H1 (cell line): ENCODE measurements around the gene TTI1. TPM values are rescaled to one million over a fixed set of nuclear protein-coding genes. Genes with fewer than 3 reads are reported as not detected.

Experiments
- CTCF ChIA-PET: fragments of 300-600 bp; sonication (Branson Sonifier 250); formaldehyde crosslinking; loops from one replicate; lab custom pipeline; 2021; ENCODE audit not compliant: partially characterized antibody; lab: Charles Lee
- POLR2A ChIA-PET: fragments of 300-600 bp; sonication (Branson Sonifier 250); formaldehyde crosslinking; loops from one replicate; lab custom pipeline; 2021; ENCODE audit warnings: inconsistent platforms; ENCODE audit not compliant: partially characterized antibody; lab: Charles Lee
- DNase-seq, 2 experiments: peaks; one replicate each; pipeline versions ENCODE4 v3.0.0 to v3.0.0-alpha.2; 2010 to 2022; ENCODE audit warnings: low spot score in 2 of 2, low read depth in 1 of 2, mixed read lengths in 1 of 2
- FAIRE-seq: peaks from 2 replicates; lab custom pipeline; 2011; peaks lifted over from hg19 to GRCh38; lab: Jason Lieb, UNC
- H2AFZ ChIP-seq: 2 replicates; pipeline ENCODE4 v1.8.1; 2012; ENCODE audit warnings: low read length, inconsistent platforms
- H2AK5ac ChIP-seq: 2 replicates; pipeline ENCODE4 v1.6.1; 2013; ENCODE audit warnings: low read depth, low read length
- H2BK120ac ChIP-seq: replicated peaks from 2 replicates; pipeline ENCODE3; 2013; ENCODE audit warnings: low read depth, low read length, inconsistent platforms
- H2BK12ac ChIP-seq: 2 replicates; pipeline ENCODE4 v1.6.1; 2013; ENCODE audit warnings: low read depth, low read length
- H2BK15ac ChIP-seq: 2 replicates; pipeline ENCODE4 v1.6.1; 2013; ENCODE audit warnings: low read length
- H2BK20ac ChIP-seq: 2 replicates; pipeline ENCODE4 v1.6.1; 2013; ENCODE audit warnings: low read length
- H2BK5ac ChIP-seq: 2 replicates; pipeline ENCODE4 v1.6.1; 2013; ENCODE audit warnings: low read depth, low read length
- H3K14ac ChIP-seq: 2 replicates; pipeline ENCODE4 v1.6.1; 2013; ENCODE audit warnings: inconsistent platforms; ENCODE audit not compliant: insufficient read length
- H3K18ac ChIP-seq: 2 replicates; pipeline ENCODE4 v1.6.1; 2013; ENCODE audit warnings: low read length; ENCODE audit errors: extremely low read depth
- H3K23ac ChIP-seq: 2 replicates; pipeline ENCODE4 v1.6.1; 2013; ENCODE audit warnings: inconsistent platforms; ENCODE audit not compliant: insufficient read length
- H3K23me2 ChIP-seq: 2 replicates; pipeline ENCODE4 v1.6.1; 2013; ENCODE audit warnings: low read depth, low read length
- H3K27ac ChIP-seq: 2 replicates; pipeline ENCODE4 v1.6.1; 2011; ENCODE audit warnings: low read depth, low read length, inconsistent platforms
- H3K27me3 ChIP-seq, 4 experiments: replicated peaks in 1 of 4; 1 replicate in 1 of 4; 2 replicates in 3 of 4; pipeline versions ENCODE4 v1.6.1 to v1.8.1; 2011 to 2013; ENCODE audit warnings: low read length in 3 of 4, mild to moderate bottlenecking in 3 of 4, inconsistent platforms in 2 of 4, mixed read lengths in 2 of 4, moderate library complexity in 1 of 4; ENCODE audit not compliant: control insufficient read depth in 3 of 4, insufficient read depth in 3 of 4; ENCODE audit errors: extremely low read depth in 1 of 4
- H3K36me3 ChIP-seq, 4 experiments: 2 replicates each; pipeline versions ENCODE4 v1.6.1 to v1.8.1; 2011 to 2013; ENCODE audit warnings: mild to moderate bottlenecking in 4 of 4, low read length in 3 of 4, moderate library complexity in 2 of 4, control low read depth in 1 of 4, inconsistent platforms in 1 of 4; ENCODE audit not compliant: insufficient read depth in 4 of 4, control insufficient read depth in 2 of 4
- H3K4ac ChIP-seq: replicated peaks from 2 replicates; pipeline ENCODE3; 2013; ENCODE audit warnings: low read length, low read depth, mixed read lengths, inconsistent platforms; ENCODE audit not compliant: insufficient read length
- H3K4me1 ChIP-seq, 4 experiments: replicated peaks in 1 of 4; 1 replicate in 1 of 4; 2 replicates in 3 of 4; pipeline versions ENCODE4 v1.6.1 to v1.8.1; 2011 to 2013; ENCODE audit warnings: low read length in 3 of 4, inconsistent platforms in 2 of 4, mixed read lengths in 1 of 4; ENCODE audit not compliant: insufficient read depth in 4 of 4, control insufficient read depth in 3 of 4
- H3K4me2 ChIP-seq, 2 experiments: 2 replicates each; pipeline versions ENCODE4 v1.6.1 to v1.8.1; 2011 to 2013; ENCODE audit warnings: low read depth in 2 of 2, low read length in 2 of 2, control low read depth in 1 of 2, inconsistent platforms in 1 of 2, mild to moderate bottlenecking in 1 of 2; ENCODE audit not compliant: insufficient read depth in 1 of 2
- H3K4me3 ChIP-seq, 4 experiments: fragments of 200-600, 300-600 bp in 1 of 4; sonication (generic), shearing (Covaris generic), sonication (Bioruptor Twin) in 1 of 4; 2 replicates each; pipeline versions ENCODE4 v1.5.1 to v1.8.1; 2011 to 2016; ENCODE audit warnings: low read length in 4 of 4, low read depth in 3 of 4, control low read depth in 2 of 4, inconsistent platforms in 2 of 4, mild to moderate bottlenecking in 2 of 4, mixed read lengths in 1 of 4, moderate library complexity in 1 of 4; ENCODE audit not compliant: insufficient read depth in 2 of 4; ENCODE audit errors: extremely low read depth in 1 of 4
- H3K56ac ChIP-seq: replicated peaks from 2 replicates; pipeline ENCODE3; 2013; ENCODE audit warnings: low read depth, mild to moderate bottlenecking, mixed read lengths, low read length, inconsistent platforms; ENCODE audit not compliant: insufficient read length
- H3K79me1 ChIP-seq: 2 replicates; pipeline ENCODE4 v1.6.1; 2013; ENCODE audit warnings: low read depth, low read length, control low read depth
- H3K79me2 ChIP-seq, 2 experiments: 2 replicates each; pipeline versions ENCODE4 v1.6.1 to v1.8.1; 2012 to 2013; ENCODE audit warnings: low read length in 2 of 2, mild to moderate bottlenecking in 2 of 2, inconsistent platforms in 1 of 2; ENCODE audit not compliant: insufficient read depth in 2 of 2, control insufficient read depth in 1 of 2
- H3K9ac ChIP-seq, 4 experiments: replicated peaks in 1 of 4; 1 replicate in 1 of 4; 2 replicates in 3 of 4; pipeline versions ENCODE4 v1.6.1 to v1.8.1; 2011 to 2013; ENCODE audit warnings: low read depth in 3 of 4, low read length in 3 of 4, control low read depth in 2 of 4, mild to moderate bottlenecking in 2 of 4, moderate library complexity in 2 of 4, inconsistent platforms in 1 of 4; ENCODE audit errors: extremely low read depth in 1 of 4
- H3K9me3 ChIP-seq, 2 experiments: 2 replicates each; pipeline versions ENCODE4 v1.6.1 to v1.8.1; 2012 to 2013; ENCODE audit warnings: mild to moderate bottlenecking in 2 of 2, moderate library complexity in 2 of 2, control low read depth in 1 of 2, inconsistent platforms in 1 of 2, low read depth in 1 of 2, low read length in 1 of 2, mixed read lengths in 1 of 2; ENCODE audit not compliant: insufficient read depth in 2 of 2
- H4K20me1 ChIP-seq, 2 experiments: replicated peaks in 1 of 2; 2 replicates each; pipeline versions ENCODE3 to v1.8.1; 2011 to 2013; ENCODE audit warnings: inconsistent platforms in 2 of 2, low read length in 2 of 2, mild to moderate bottlenecking in 1 of 2; ENCODE audit not compliant: insufficient read depth in 2 of 2, control insufficient read depth in 1 of 2
- H4K5ac ChIP-seq: 2 replicates; pipeline ENCODE4 v1.6.1; 2013; ENCODE audit warnings: low read length, low read depth, mixed read lengths, inconsistent platforms; ENCODE audit not compliant: insufficient read length
- H4K8ac ChIP-seq: 2 replicates; pipeline ENCODE4 v1.8.0; 2013; ENCODE audit warnings: mild to moderate bottlenecking, moderate library complexity, low read length, inconsistent platforms; ENCODE audit not compliant: insufficient read depth; ENCODE audit errors: extremely low read depth
- H4K91ac ChIP-seq: replicated peaks from 2 replicates; pipeline ENCODE3; 2013; ENCODE audit warnings: low read length, mixed read lengths, inconsistent platforms; ENCODE audit not compliant: insufficient read length
- ATF3 ChIP-seq: IDR thresholded peaks from 2 replicates; pipeline ENCODE4 v1.6.1; 2011; ENCODE audit warnings: low read depth, mild to moderate bottlenecking, low read length; ENCODE audit not compliant: insufficient read depth
- GABPA ChIP-seq: IDR thresholded peaks from 2 replicates; pipeline ENCODE4 v1.6.1; 2011; ENCODE audit warnings: mild to moderate bottlenecking, low read length, moderate library complexity, borderline replicate concordance; ENCODE audit not compliant: insufficient read depth
- MAX ChIP-seq: IDR thresholded peaks from 2 replicates; pipeline ENCODE4 v1.6.1; 2012; ENCODE audit warnings: inconsistent platforms
- POLR2A ChIP-seq, 2 experiments: IDR thresholded peaks; 1 replicate in 1 of 2; 2 replicates in 1 of 2; pipeline ENCODE4 v1.6.1; 2011; ENCODE audit warnings: low read depth in 2 of 2, low read length in 2 of 2, mild to moderate bottlenecking in 2 of 2; ENCODE audit errors: control extremely low read depth in 1 of 2
- RXRA ChIP-seq: IDR thresholded peaks from 2 replicates; pipeline ENCODE4 v1.6.1; 2011; ENCODE audit warnings: low read depth, mild to moderate bottlenecking, low read length, moderate library complexity; ENCODE audit not compliant: insufficient read depth
- SIRT6 ChIP-seq: IDR thresholded peaks from one replicate; pipeline ENCODE4 v1.7.1; 2012; ENCODE audit warnings: low read length, inconsistent platforms
- SP4 ChIP-seq: IDR thresholded peaks from 2 replicates; pipeline ENCODE4 v1.6.1; 2012; ENCODE audit warnings: low read length, inconsistent platforms
- SRF ChIP-seq: IDR thresholded peaks from 2 replicates; pipeline ENCODE4 v1.6.1; 2011; ENCODE audit warnings: mild to moderate bottlenecking, low read depth, low read length, moderate library complexity
- SUZ12 ChIP-seq: fragments of 200-600 bp; sonication (generic); IDR thresholded peaks from 2 replicates; pipeline ENCODE4 v1.6.1; 2012; ENCODE audit warnings: mild to moderate bottlenecking, inconsistent platforms, low read length, moderate library complexity, mixed read lengths
- WGBS, 2 experiments: shearing (Covaris generic) in 1 of 2; methylation state at CpG; one replicate each; pipeline versions ENCODE4 v1.1.6 to v1.1.7; 2013 to 2015; ENCODE audit warnings: low lambda C conversion rate in 2 of 2, mixed read lengths in 2 of 2, inconsistent platforms in 1 of 2, low coverage in 1 of 2, missing lambda C conversion rate in 1 of 2; ENCODE audit not compliant: insufficient replicate concordance in 2 of 2, insufficient coverage in 1 of 2, insufficient read length in 1 of 2; ENCODE audit errors: extremely low coverage in 1 of 2, missing lambda C conversion rate in 1 of 2; 5-methylcytosine and 5-hydroxymethylcytosine counted together
- polyA plus RNA-seq, 7 experiments: library from polyadenylated mRNA; depleted of rRNA in 3 of 7; stranded (reverse) in 5 of 7; unstranded in 2 of 7; fragments of >200 nt in 5 of 7; fragments of 200-250 nt in 2 of 7; gene quantifications; 1 replicate in 5 of 7; 2 replicates in 1 of 7; 4 replicates in 1 of 7; pipeline versions ENCODE4 v1.2.1 to v1.2.3, GENCODE V29; 2011 to 2013; ENCODE audit warnings: missing spikeins in 2 of 7, mixed read lengths in 2 of 7
- total RNA-seq: library from RNA; stranded (reverse); fragmentation: NEBNext Ultra II Directional; extraction: Animal tissue kit (Norgen Biotek cat#: 25700); gene quantifications from 2 replicates; pipeline ENCODE4 v1.2.1, GENCODE V29; 2021

Gene TTI1
- total and polyA plus RNA-seq, 2 of the 8 experiments (the other 6 are each of a cell fraction or from before 2014, with no cell fraction given), result 34.1 to 47.0 TPM

- H2BK120ac ChIP-seq, result no peak overlapping the region
- no peak overlapping the region for H3K18ac ChIP-seq
- no peak overlapping the region for H4K91ac ChIP-seq
- no peak for FAIRE-seq
- no peak overlapping the region for H3K27ac ChIP-seq
- H3K79me2 ChIP-seq, result no peaks in the 10 kb centered on the region
- ChIA-PET POLR2A (interaction anchor here (0.7 kb wide), 1 partner anchor 35 kb away, joined by 3 read pairs; no protein-coding TSS in a partner anchor), CTCF (interaction anchor here (1.3 to 2.2 kb wide), 3 partner anchors 54 to 433 kb away, joined by 3 to 6 read pairs (median 5); no protein-coding TSS in a partner anchor)
- H2BK20ac ChIP-seq, result no peak overlapping the region
- no peak overlapping the region for H2AK5ac ChIP-seq
- H2BK5ac ChIP-seq, result no peak overlapping the region
- no peaks in the 10 kb centered on the region for H3K27me3 ChIP-seq
- H3K14ac ChIP-seq, result no peak overlapping the region
- no peak overlapping the region for H2BK12ac ChIP-seq
- no peak for DNase-seq
- H2AFZ ChIP-seq, result no peak overlapping the region
- no peaks in the 10 kb centered on the region for H3K23me2 ChIP-seq
- H3K56ac ChIP-seq, result no peak overlapping the region
- peaks cover 17 to 77% (median 63%) of the 10 kb centered on the region in 4 experiments for H3K36me3 ChIP-seq
- no peak overlapping the region for H4K5ac ChIP-seq
- peaks cover 3 to 10% of the 10 kb centered on the region in 2 experiments for H4K20me1 ChIP-seq
- 84% methylated on average over 3 of the region's 3 CpGs; no CpG with 5 or more reads in 1 of the 2 experiments for WGBS, 2 experiments
- H4K8ac ChIP-seq, result no peak overlapping the region
- no peak overlapping the region for H3K4ac ChIP-seq
- TF ChIP-seq ATF3, result no peak
- no peak for TF ChIP-seq SUZ12
- TF ChIP-seq RXRA, result no peak
- TF ChIP-seq GABPA, result no peak
- no peak for TF ChIP-seq POLR2A (IDR thresholded peaks at IDR 0.05; ENCODE audit: control extremely low read depth in 1 of 2, low read depth in 2 of 2, low read length in 2 of 2)
- no peak for TF ChIP-seq SRF
- no peak for TF ChIP-seq MAX
- TF ChIP-seq SIRT6, result no peak
- no peak for TF ChIP-seq SP4
- no peak overlapping the region for H3K4me2 ChIP-seq
- no peak overlapping the region for H3K4me3 ChIP-seq
- H3K23ac ChIP-seq, result no peak overlapping the region
- no peaks in the 10 kb centered on the region; a peak in 2 of 7 replicates for H3K4me1 ChIP-seq
- no peak overlapping the region for H2BK15ac ChIP-seq
- H3K9me3 ChIP-seq, result no peaks in the 10 kb centered on the region
- peaks cover 2% of the 10 kb centered on the region for H3K79me1 ChIP-seq
- no peak overlapping the region for H3K9ac ChIP-seq
These were observed 35.7 kb downstream of the TTI1 start for GRCh38 chr20:37997516-37997915.
